PC-9 (cell line): ENCODE measurements around the gene IL16. TPM values are rescaled to one million over a fixed set of nuclear protein-coding genes. Genes with fewer than 3 reads are reported as not detected.

Experiments used
- BruUV-seq: library from RNA; stranded (reverse); fragments of 400-500 nt; replicated peaks from 2 replicates; lab custom pipeline; 2021; lab: Mats Ljungman, UMichigan
- CTCF ChIA-PET: fragments of 300-600 bp; sonication (Branson Sonifier 250); formaldehyde crosslinking; loops from one replicate; lab custom pipeline; 2022; ENCODE audit warnings: antibody characterized with exemption; lab: Charles Lee
- POLR2A ChIA-PET: fragments of 300-600 bp; sonication (Branson Sonifier 250); formaldehyde crosslinking; loops from one replicate; lab custom pipeline; 2022; ENCODE audit warnings: antibody characterized with exemption; ENCODE audit not compliant: unreplicated experiment; lab: Charles Lee
- DNase-seq, 2 experiments: peaks; one replicate each; pipeline versions ENCODE4 v3.0.0 to v3.0.0-alpha.2; 2015 to 2022; ENCODE audit warnings: mixed read lengths in 1 of 2
- H2AFZ ChIP-seq: fragments of 200-600 bp; sonication (generic); 2 replicates; pipeline ENCODE4 v1.8.1; 2017; ENCODE audit warnings: antibody characterized with exemption
- H3F3A ChIP-seq: fragments of 200-600 bp; sonication (generic); 2 replicates; pipeline ENCODE4 v1.8.1; 2017; ENCODE audit warnings: antibody characterized with exemption, mild to moderate bottlenecking, low read depth; ENCODE audit not compliant: insufficient read depth
- H3K27ac ChIP-seq: fragments of 200-600 bp; sonication (generic); 2 replicates; pipeline ENCODE4 v1.6.1; 2016; ENCODE audit warnings: mixed run types
- H3K27me3 ChIP-seq: fragments of 200-600 bp; sonication (generic); 2 replicates; pipeline ENCODE4 v1.6.1; 2016; ENCODE audit warnings: low read depth, mixed run types; ENCODE audit not compliant: insufficient read depth
- H3K36me3 ChIP-seq: fragments of 200-600 bp; sonication (generic); 2 replicates; pipeline ENCODE4 v1.6.1; 2016; ENCODE audit warnings: low read depth, mixed run types
- H3K4me1 ChIP-seq: fragments of 200-600 bp; sonication (generic); replicated peaks from 2 replicates; pipeline ENCODE4 v1.6.1; 2016; ENCODE audit warnings: mixed run types; ENCODE audit not compliant: insufficient read depth
- H3K4me2 ChIP-seq: fragments of 200-600 bp; sonication (generic); 2 replicates; pipeline ENCODE4 v1.6.1; 2017; ENCODE audit warnings: mixed run types
- H3K4me3 ChIP-seq: fragments of 200-600 bp; sonication (generic); 2 replicates; pipeline ENCODE4 v1.6.1; 2016; ENCODE audit warnings: mixed run types
- H3K79me2 ChIP-seq: fragments of 200-600 bp; sonication (generic); 2 replicates; pipeline ENCODE4 v1.6.1; 2017; ENCODE audit warnings: low read depth, mixed run types
- H3K9me2 ChIP-seq: fragments of 200-600 bp; sonication (generic); 2 replicates; pipeline ENCODE4 v1.8.1; 2017; ENCODE audit warnings: mild to moderate bottlenecking; ENCODE audit not compliant: insufficient read depth
- H3K9me3 ChIP-seq: fragments of 200-600 bp; sonication (generic); 2 replicates; pipeline ENCODE4 v1.8.1; 2016; ENCODE audit warnings: low read depth; ENCODE audit not compliant: insufficient read depth
- H4K20me1 ChIP-seq: fragments of 200-600 bp; sonication (generic); 2 replicates; pipeline ENCODE4 v1.8.1; 2017; ENCODE audit not compliant: insufficient read depth
- CTCF ChIP-seq: fragments of 200-600 bp; sonication (generic); conservative IDR thresholded peaks from 2 replicates; pipeline ENCODE4 v1.6.1; 2017; ENCODE audit warnings: mixed run types, antibody characterized with exemption, mild to moderate bottlenecking, moderate library complexity
- EZH2 ChIP-seq: fragments of 200-600 bp; sonication (generic); IDR thresholded peaks from 2 replicates; pipeline ENCODE4 v1.8.0; 2017; ENCODE audit warnings: antibody characterized with exemption, low read depth
- intact Hi-C: fragments of 100-400 bp; cut with micrococcal nuclease; formaldehyde crosslinking; loops from one replicate; pipeline ENCODE4 v1.10.0; 2022; ENCODE audit not compliant: unreplicated experiment
- total RNA-seq: library from RNA; stranded (reverse); gene quantifications from 2 replicates; pipeline ENCODE4 v1.2.3, GENCODE V29; 2021

Gene IL16
- total RNA-seq, 1 experiment from 2014 or later: 0.50 TPM

DNA sequence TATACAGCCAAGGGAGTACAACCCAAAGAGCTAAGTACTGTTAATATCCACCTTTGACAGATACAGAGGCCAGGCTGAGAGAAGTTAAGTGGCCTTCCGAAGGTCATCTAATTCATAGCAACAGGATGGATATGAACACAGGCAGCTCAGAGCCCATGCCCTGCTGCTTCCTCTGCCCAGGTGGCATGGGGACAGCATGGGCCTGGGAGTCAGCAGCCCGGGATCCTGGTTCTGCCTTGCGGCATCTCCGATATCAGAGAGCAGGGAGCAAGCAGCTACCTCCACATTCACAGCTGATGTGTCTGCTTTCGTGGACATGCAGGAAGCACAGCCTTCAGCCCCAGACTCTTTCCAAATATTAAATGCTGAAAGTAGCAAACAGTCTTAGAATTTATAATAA lies 71.7 kb downstream of the IL16 start:
- Histone ChIP-seq H3F3A (no peaks in the 10 kb centered on the region), H3K36me3 (no peaks in the 10 kb centered on the region), H3K27ac (no peak overlapping the region), H3K4me3 (no peak overlapping the region), H4K20me1 (no peaks in the 10 kb centered on the region), H3K79me2 (no peaks in the 10 kb centered on the region), H2AFZ (no peak overlapping the region), H3K4me2 (no peak overlapping the region), H3K27me3 (peaks cover 76% of the 10 kb centered on the region), H3K9me2 (no peaks in the 10 kb centered on the region), H3K4me1 (no peaks in the 10 kb centered on the region), H3K9me3 (no peaks in the 10 kb centered on the region)
- ChIA-PET POLR2A (no interaction called here), CTCF (no interaction called here)
- no TSS peak for BruUV-seq
- no peak for DNase-seq
- TF ChIP-seq EZH2: no peak
- no peak for TF ChIP-seq CTCF
- intact Hi-C loops: loop anchor here (5.0 to 10.0 kb wide), 4 partner anchors 111 to 1026 kb away; no protein-coding TSS in a partner anchor

DNA sequence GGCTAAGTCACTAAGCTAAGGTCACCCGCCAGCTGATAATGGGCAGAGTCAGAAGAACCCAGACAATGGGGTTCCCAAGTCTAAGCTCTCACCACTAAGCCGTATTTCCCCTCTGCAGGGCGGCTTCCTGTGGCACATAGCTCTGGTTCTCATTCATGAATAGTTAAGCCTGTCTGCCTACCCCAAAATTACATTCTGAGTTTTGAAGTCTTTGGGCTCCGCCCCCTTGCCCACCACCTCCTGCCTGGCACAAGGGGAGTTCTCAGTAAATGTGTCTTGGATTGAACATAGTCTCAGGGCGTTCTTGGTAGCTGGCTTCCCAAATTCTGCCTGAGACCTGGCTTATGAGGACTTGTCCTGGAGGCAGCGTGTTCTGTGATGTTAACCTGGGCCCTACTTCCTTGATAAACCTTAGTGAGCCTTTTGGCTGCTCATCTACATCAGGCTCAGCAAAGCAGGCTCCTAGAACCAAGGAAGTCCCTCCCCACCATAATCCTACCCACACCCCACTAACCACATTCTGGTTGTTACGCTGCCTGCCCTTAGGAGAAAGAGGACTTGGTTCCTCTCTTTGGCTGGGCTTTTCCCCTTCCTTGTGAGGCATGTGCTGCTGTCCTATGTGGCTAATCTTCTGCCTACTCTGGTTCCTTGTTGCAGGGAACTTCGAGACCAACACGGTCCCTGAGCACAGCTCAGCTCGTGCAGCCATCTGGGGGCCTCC lies 72.4 kb downstream of the IL16 start:
- Histone ChIP-seq H3K27ac (no peak overlapping the region), H4K20me1 (no peaks in the 10 kb centered on the region), H2AFZ (no peak overlapping the region), H3K79me2 (no peaks in the 10 kb centered on the region), H3K9me2 (no peaks in the 10 kb centered on the region), H3F3A (no peaks in the 10 kb centered on the region), H3K36me3 (no peaks in the 10 kb centered on the region), H3K4me3 (no peak overlapping the region), H3K4me1 (no peaks in the 10 kb centered on the region), H3K9me3 (no peaks in the 10 kb centered on the region), H3K4me2 (no peak overlapping the region), H3K27me3 (peaks cover 71% of the 10 kb centered on the region)
- ChIA-PET CTCF (interaction anchor here (0.7 kb wide), 1 partner anchor 130 kb away, joined by 3 read pairs; no protein-coding TSS in a partner anchor), POLR2A (no interaction called here)
- BruUV-seq: no TSS peak
- TF ChIP-seq EZH2 (no peak), CTCF (no peak)
- DNase-seq: no peak
- intact Hi-C loops: loop anchor here (5.0 to 10.0 kb wide), 4 partner anchors 112 to 1027 kb away; no protein-coding TSS in a partner anchor

DNA sequence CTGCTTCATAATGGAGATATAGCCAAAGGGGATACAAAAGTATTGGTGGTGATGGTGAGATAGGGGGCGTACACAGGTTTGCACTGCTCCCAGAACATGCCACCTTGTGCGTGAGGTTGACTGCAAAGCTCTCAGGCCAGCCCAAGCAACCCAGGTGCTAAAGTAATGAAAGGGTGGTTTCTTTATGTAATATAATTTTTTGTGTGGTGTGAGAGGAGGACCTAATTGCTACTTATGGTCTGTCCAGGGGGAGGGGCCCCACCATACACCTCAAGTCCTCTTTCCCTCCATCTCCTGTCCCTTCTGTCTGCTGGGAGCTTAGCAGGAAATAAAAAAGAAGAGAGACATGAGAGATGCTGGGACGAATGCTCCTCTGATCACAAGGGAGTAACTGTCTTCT lies 73.5 kb downstream of the IL16 start:
- Histone ChIP-seq H3K27ac (no peak overlapping the region), H3K9me2 (no peaks in the 10 kb centered on the region), H3F3A (no peaks in the 10 kb centered on the region), H3K4me3 (no peak overlapping the region), H3K9me3 (no peaks in the 10 kb centered on the region), H3K36me3 (no peaks in the 10 kb centered on the region), H3K79me2 (no peaks in the 10 kb centered on the region), H2AFZ (no peak overlapping the region), H3K4me1 (no peaks in the 10 kb centered on the region), H3K4me2 (no peak overlapping the region), H4K20me1 (no peaks in the 10 kb centered on the region), H3K27me3 (peaks cover 62% of the 10 kb centered on the region)
- POLR2A ChIA-PET: no interaction called here
- intact Hi-C loops: no loop called here
- no peak for DNase-seq
- no TSS peak for BruUV-seq
- TF ChIP-seq EZH2 (no peak), CTCF (no peak)
- CTCF ChIA-PET: no interaction called here
